T follicular helper cell (primary cell): ENCODE data around the gene SNRPE.

ENCODE experiments used
- DNase-seq: peaks from one replicate; pipeline ENCODE4 v3.0.0-alpha.2; 2020; ENCODE audit warnings: low read depth

The SNRPE gene

GRCh38 chr1:203880606-203881005, 19.2 kb downstream of the SNRPE start:
- DNase-seq, result no peak

DNA sequence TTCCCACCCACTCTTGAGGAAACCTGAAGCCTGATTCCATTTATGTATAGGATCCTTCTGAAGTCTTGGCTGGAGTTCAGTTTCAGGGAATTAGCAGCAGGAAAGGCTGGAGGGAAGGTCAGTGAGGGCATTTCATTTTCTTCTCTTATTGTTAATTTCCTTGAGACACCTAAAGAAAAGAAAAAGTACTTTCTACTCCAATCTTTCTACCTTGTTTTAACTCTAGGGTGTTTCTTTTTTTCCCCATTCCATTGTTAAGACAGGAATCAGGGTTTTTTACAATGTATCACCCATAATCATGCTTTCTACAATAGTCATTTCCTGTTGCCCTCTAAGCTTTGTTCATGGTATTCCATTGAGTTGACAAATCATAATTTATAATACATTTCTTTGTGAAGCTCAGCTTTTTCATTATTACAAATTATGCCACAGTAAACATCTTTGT, 27.4 kb downstream of the SNRPE start:
- no peak for DNase-seq

- no peak for DNase-seq
Measured at GRCh38 chr1:203891950-203892349, 30.6 kb downstream of the SNRPE start.

GRCh38 chr1:203898458-203899352, 37.3 kb downstream of the SNRPE start:
- no peak for DNase-seq

DNA sequence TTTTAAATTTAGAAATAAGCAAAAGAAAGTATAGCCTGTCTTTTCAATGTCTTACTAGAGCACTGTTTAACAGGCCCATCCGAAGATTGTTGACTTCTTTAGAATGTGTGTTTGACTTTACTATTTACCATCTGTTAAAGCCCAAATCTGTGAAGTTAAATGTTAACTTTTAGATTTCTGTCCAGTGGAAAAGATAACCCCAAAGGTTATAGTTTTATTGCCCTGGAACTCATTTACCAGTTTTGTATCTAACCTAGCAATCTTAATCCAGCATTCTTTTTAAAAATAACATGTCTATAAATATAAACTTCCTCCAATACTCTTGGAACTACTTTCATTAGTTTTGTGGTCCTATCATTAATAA, 37.9 kb downstream of the SNRPE start:
- DNase-seq, result no peak

DNA sequence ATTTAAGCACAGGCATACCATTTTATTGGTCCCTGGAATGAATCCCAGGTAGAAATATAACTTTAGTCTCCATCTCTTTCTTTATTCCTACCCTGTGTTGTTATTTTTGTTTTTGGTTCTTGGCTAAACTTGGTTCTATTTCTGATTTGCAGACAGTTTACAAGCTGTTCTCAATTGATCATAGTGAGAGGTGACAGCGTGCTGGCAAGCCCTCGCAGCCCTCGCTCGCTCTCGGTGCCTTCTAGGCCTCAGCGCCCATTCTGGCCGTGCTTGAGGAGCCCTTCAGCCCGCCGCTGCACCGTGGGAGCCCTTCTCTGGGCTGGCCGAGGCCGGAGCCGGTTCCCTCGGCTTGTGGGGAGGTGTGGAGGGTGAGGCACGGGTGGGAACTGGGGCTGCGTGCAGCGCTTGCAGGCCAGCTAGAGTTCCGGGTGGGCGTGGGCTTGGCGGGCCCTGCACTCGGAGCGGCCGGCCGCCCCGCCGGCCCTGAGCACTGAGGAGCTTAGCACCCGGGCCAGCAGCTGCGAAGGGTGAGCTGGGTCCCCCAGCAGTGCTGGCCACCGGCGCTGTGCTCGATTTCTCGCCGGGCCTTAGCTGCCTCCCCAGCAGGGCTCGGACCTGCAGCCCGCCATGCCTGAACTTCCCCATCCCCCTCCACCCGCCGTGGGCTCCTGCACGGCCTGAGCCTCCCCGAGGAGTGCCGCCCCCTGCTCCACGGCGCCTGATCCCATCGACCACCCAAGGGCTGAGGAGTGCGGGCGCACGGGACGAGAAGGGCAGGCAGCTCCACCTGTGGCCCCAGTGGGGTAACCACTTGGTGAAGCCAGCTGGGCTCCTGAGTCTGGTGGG, 38.7 kb downstream of the SNRPE start:
- DNase-seq, result no peak

GRCh38 chr1:203901581-203901980, 40.2 kb downstream of the SNRPE start:
- DNase-seq, result no peak

DNA sequence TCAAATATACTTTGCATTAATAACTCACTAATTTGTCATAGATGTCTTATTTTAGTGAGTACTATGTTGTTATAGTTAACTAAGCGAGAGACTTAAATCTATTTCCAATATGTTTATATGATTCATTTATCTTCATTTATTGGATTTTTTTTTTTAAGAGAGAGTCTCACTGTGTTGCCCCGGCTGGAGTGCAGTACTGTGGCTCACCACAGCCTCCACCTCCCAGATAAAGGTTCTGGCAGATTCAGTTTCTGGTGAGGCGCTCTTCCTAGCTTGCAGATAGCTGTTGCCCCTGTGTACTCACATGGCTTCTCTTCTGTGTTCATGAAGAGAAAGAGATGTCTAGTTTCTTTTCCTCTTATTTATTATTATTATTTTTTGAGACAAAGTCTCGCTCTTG, 43.9 kb downstream of the SNRPE start:
- no peak for DNase-seq

- no peak for DNase-seq
Measured at GRCh38 chr1:203906932-203907331, 45.5 kb downstream of the SNRPE start.

- no peak for DNase-seq
Measured at GRCh38 chr1:203907901-203908300, 46.5 kb downstream of the SNRPE start.

GRCh38 chr1:203911806-203912205, 50.4 kb downstream of the SNRPE start:
- no peak for DNase-seq

- DNase-seq, result no peak
Measured at GRCh38 chr1:203913073-203913521, 51.7 kb downstream of the SNRPE start.

DNA sequence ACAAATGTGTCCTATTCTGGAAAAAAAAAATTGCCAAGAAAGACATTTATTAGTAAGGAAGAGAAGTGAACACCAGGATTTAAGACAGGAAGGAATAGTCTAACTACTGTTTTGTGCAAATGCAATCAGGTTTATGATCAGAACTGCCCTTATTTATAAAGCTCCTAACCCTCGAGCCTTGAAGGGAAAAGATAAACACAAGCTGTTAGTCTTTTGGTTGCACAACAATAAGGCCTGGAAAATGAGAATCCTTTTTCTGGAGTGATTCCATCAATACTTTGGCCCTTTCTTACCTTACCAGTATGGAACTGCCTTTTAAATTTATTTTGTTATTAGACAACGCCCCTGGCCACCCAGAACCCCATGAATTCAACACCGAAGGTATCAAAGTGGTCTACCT, 52.9 kb downstream of the SNRPE start:
- DNase-seq, result no peak

DNA sequence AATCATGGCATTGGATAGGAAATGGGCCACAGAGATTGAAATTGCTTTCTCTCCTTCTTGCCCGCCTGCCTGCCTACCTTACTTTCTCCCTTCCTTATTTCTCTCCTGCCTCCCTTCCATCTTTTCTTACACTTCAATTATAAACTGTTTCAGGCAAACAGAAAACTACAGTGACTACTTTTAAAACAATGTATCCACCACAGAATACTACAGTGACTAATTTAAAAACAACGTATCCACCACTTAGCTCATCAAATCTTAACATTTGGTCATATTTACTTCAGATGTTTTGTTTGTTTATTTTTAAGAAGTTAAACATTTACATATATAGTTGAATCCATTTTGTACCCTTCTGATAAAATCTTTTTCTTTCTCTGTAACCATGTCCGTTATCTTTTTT, 54.4 kb downstream of the SNRPE start:
- no peak for DNase-seq

DNA sequence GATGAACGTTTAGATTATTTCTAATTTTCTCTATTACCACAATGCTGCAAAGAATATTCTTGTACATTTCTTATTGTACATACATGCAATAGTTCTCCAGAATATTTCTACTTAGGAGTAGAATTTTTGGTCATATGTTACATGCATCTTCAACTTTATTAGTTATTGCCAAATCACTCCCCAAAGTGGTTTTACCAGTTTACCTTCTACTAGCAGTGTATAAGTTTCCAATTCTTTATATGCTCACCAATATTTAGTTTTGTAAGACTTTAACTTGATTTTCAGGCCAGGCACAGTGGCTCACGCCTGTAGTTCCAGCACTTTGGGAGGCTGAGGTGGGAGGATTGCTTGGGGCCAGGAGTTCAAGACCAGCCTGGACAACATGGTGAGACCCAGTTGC, 55.4 kb downstream of the SNRPE start:
- DNase-seq, result no peak
